SK-N-MC (cell line): ENCODE data around the gene DCDC2C.

ENCODE experiments used
- EZH2 ChIP-seq: fragments of 200-600 bp; sonication (generic); IDR thresholded peaks from one replicate; pipeline ENCODE4 v1.6.1; 2017; ENCODE audit warnings: antibody characterized with exemption
- POLR2AphosphoS5 ChIP-seq: IDR thresholded peaks from 2 replicates; pipeline ENCODE4 v1.6.1; 2012; ENCODE audit warnings: mild to moderate bottlenecking, low read depth, low read length, borderline replicate concordance

DNA sequence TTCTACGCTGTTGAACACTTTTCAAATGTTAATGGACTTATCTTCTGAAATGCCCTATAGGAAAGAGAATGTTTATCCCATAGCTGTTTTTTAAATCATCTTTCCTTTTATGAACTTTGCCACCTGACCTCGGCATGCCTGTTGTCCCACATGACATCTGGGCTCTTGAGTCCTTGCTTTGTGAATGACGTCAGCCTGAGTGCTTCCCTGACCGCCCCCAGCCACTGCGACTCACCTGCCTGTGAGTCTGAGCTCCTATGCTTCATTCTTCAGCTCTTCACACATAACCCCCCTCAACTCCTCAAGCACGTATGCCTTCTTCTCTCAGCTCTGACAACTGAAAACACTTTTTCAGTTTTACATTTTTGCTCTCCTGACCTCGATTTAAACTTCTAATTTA, 166.8 kb downstream of the DCDC2C start:
- TF ChIP-seq EZH2 (no peak), POLR2AphosphoS5 (no peak)
